Ishikawa (cell line): ENCODE results near the gene EEFSEC.
A peak's percentile ranks its signal among the peaks of the same experiment; 100 is the strongest.

Experiments used
- CEBPB ChIP-seq: IDR thresholded peaks from 2 replicates; pipeline ENCODE4 v1.6.1; 2012
- CREB1 ChIP-seq: IDR thresholded peaks from 2 replicates; pipeline ENCODE4 v1.6.1; 2012; ENCODE audit warnings: low read depth
- EP300 ChIP-seq: IDR thresholded peaks from 2 replicates; pipeline ENCODE4 v1.6.1; 2012; ENCODE audit warnings: borderline replicate concordance
- FOXM1 ChIP-seq: IDR thresholded peaks from 2 replicates; pipeline ENCODE4 v1.6.1; 2012; ENCODE audit warnings: low read depth, borderline replicate concordance
- MAX ChIP-seq: IDR thresholded peaks from 2 replicates; pipeline ENCODE4 v1.6.1; 2012
- RAD21 ChIP-seq: IDR thresholded peaks from 2 replicates; pipeline ENCODE4 v1.6.1; 2012; ENCODE audit warnings: low read depth
- TAF1 ChIP-seq: IDR thresholded peaks from 2 replicates; pipeline ENCODE4 v1.6.1; 2012; ENCODE audit warnings: low read depth, mild to moderate bottlenecking
- TF ChIP-seq, protein P1 (sequence below): IDR thresholded peaks from 2 replicates; pipeline ENCODE4 v1.6.1; 2012; ENCODE audit warnings: low read depth, mild to moderate bottlenecking
- TF ChIP-seq, protein P2 (sequence below): IDR thresholded peaks from 2 replicates; pipeline ENCODE4 v1.6.1; 2012

- TF ChIP-seq, protein P1, sequence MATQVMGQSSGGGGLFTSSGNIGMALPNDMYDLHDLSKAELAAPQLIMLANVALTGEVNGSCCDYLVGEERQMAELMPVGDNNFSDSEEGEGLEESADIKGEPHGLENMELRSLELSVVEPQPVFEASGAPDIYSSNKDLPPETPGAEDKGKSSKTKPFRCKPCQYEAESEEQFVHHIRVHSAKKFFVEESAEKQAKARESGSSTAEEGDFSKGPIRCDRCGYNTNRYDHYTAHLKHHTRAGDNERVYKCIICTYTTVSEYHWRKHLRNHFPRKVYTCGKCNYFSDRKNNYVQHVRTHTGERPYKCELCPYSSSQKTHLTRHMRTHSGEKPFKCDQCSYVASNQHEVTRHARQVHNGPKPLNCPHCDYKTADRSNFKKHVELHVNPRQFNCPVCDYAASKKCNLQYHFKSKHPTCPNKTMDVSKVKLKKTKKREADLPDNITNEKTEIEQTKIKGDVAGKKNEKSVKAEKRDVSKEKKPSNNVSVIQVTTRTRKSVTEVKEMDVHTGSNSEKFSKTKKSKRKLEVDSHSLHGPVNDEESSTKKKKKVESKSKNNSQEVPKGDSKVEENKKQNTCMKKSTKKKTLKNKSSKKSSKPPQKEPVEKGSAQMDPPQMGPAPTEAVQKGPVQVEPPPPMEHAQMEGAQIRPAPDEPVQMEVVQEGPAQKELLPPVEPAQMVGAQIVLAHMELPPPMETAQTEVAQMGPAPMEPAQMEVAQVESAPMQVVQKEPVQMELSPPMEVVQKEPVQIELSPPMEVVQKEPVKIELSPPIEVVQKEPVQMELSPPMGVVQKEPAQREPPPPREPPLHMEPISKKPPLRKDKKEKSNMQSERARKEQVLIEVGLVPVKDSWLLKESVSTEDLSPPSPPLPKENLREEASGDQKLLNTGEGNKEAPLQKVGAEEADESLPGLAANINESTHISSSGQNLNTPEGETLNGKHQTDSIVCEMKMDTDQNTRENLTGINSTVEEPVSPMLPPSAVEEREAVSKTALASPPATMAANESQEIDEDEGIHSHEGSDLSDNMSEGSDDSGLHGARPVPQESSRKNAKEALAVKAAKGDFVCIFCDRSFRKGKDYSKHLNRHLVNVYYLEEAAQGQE, result no peak
- TF ChIP-seq MAX (peak; percentile 65), EP300 (peak; percentile 67; the same call in 1 of the 2 replicates), TAF1 (no peak), RAD21 (no peak), CREB1 (0 out of 2 replicates have a peak, but pooled peaks have one; percentile 7), FOXM1 (peak; percentile 22; the same call in 1 of the 2 replicates), CEBPB (0 out of 2 replicates have a peak, but pooled peaks have one; percentile 22)
- TF ChIP-seq, protein P2, sequence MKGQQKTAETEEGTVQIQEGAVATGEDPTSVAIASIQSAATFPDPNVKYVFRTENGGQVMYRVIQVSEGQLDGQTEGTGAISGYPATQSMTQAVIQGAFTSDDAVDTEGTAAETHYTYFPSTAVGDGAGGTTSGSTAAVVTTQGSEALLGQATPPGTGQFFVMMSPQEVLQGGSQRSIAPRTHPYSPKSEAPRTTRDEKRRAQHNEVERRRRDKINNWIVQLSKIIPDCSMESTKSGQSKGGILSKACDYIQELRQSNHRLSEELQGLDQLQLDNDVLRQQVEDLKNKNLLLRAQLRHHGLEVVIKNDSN, result no peak
These were observed 281.8 kb downstream of the EEFSEC start for GRCh38 chr3:128435058-128435457.
